ENCODE measurements around the gene PALM2AKAP2.
"Not testable (repeated sequence)": the region's sequence is repeated elsewhere in the genome, so short reads cannot be mapped to it uniquely, and the experiment has no call there.

Gene PALM2AKAP2

DNA sequence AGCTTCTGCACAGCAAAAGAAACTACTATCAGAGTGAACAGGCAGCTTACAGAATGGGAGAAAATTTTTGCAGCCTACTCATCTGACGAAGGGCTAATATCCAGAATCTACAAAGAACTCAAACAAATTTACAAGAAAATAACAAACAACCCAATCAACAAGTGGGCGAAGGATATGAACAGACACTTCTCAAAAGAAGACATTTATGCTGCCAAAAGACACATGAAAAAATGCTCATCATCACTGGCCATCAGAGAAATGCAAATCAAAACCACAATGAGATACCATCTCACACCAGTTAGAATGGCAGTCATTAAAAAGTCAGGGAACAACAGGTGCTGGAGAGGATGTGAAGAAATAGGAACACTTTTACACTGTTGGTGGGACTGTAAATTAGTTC lies 45.4 kb downstream of the PALM2AKAP2 start:
- H3K14ac ChIP-seq (ENCODE audit: low read length); H3K27ac ChIP-seq (replicated peaks; ENCODE audit: low read length); H2BK120ac ChIP-seq (ENCODE audit: low read depth, low read length); H3K18ac ChIP-seq (ENCODE audit: low read length); H3K79me1 ChIP-seq (ENCODE audit: low read depth, low read length); H2AK5ac ChIP-seq (ENCODE audit: low read depth, low read length); H3K23ac ChIP-seq (ENCODE audit: low read depth, low read length, poor library complexity); H3K4ac ChIP-seq (ENCODE audit: low read length); H2BK5ac ChIP-seq (ENCODE audit: low read length); DNase-seq (ENCODE audit: low spot score); H3K4me1 ChIP-seq (ENCODE audit: control insufficient read depth in 2 of 2, insufficient read depth in 1 of 2, low read depth in 1 of 2, low read length in 2 of 2); H2BK12ac ChIP-seq (ENCODE audit: low read length); H3K9ac ChIP-seq (ENCODE audit: low read depth, low read length, poor library complexity); H3K4me2 ChIP-seq (ENCODE audit: insufficient read depth, low read length, poor library complexity, severe bottlenecking); H3K4me3 ChIP-seq (ENCODE audit: low read length in 2 of 2); H2AFZ ChIP-seq (ENCODE audit: low read length); H3K9me3 ChIP-seq (replicated peaks in 1 of 2; ENCODE audit: control insufficient read depth in 2 of 2, insufficient read depth in 1 of 2, low read depth in 1 of 2, low read length in 2 of 2); H4K91ac ChIP-seq (ENCODE audit: low read depth, low read length, poor library complexity); H2BK15ac ChIP-seq (ENCODE audit: low read length); H3K27me3 ChIP-seq (ENCODE audit: control insufficient read depth in 3 of 3, insufficient read depth in 3 of 3, low read depth in 1 of 3, low read length in 3 of 3); H4K8ac ChIP-seq (ENCODE audit: low read depth, low read length); H3K36me3 ChIP-seq (replicated peaks in 1 of 2; ENCODE audit: control insufficient read depth in 2 of 2, insufficient read depth in 2 of 2, low read length in 2 of 2): not testable (repeated sequence)
- no CpG with 5 or more reads among the region's 2 CpGs for WGBS, 2 donors (ENCODE audit: extremely low coverage in 2 of 2, insufficient read length in 2 of 2, insufficient replicate concordance in 1 of 2)

DNA sequence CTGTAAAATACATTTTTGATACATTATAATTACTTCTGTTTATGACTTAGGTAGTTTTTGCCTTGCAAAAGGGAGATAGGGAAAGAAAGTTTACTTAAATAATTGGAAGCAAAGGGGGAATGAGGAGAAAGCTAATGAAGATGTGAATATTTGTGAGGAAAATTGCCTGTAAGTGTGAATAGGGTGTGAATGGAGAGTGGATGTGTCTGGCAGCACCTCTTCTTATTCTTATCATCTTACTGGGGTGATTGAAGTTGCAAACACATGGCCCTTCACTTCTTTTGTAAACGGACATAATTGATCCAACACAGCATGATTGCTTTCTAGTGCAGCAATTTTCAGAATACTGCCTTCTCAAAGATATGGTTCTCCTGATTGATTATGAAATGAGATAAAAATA lies 46.6 kb downstream of the PALM2AKAP2 start:
- H2AK5ac ChIP-seq (ENCODE audit: low read depth, low read length): no peak overlapping the region
- WGBS, 2 donors (ENCODE audit: extremely low coverage in 2 of 2, insufficient read length in 2 of 2, insufficient replicate concordance in 1 of 2): no CpG with 5 or more reads among the region's 1 CpG
- no peak overlapping the region for H2BK120ac ChIP-seq (ENCODE audit: low read depth, low read length)
- no peaks in the 10 kb centered on the region for H3K36me3 ChIP-seq (replicated peaks in 1 of 2; ENCODE audit: control insufficient read depth in 2 of 2, insufficient read depth in 2 of 2, low read length in 2 of 2)
- no peak overlapping the region for H3K23ac ChIP-seq (ENCODE audit: low read depth, low read length, poor library complexity)
- H3K4ac ChIP-seq (ENCODE audit: low read length): no peak overlapping the region
- H3K4me3 ChIP-seq (ENCODE audit: low read length in 2 of 2): no peak overlapping the region
- no peaks in the 10 kb centered on the region for H3K79me1 ChIP-seq (ENCODE audit: low read depth, low read length)
- H3K9ac ChIP-seq (ENCODE audit: low read depth, low read length, poor library complexity): no peak overlapping the region
- H2BK12ac ChIP-seq (ENCODE audit: low read length): no peak overlapping the region
- H3K18ac ChIP-seq (ENCODE audit: low read length): no peak overlapping the region
- H2BK15ac ChIP-seq (ENCODE audit: low read length): no peak overlapping the region
- H2BK5ac ChIP-seq (ENCODE audit: low read length): no peak overlapping the region
- H3K14ac ChIP-seq (ENCODE audit: low read length): no peak overlapping the region
- H2AFZ ChIP-seq (ENCODE audit: low read length): no peak overlapping the region
- H3K27ac ChIP-seq (replicated peaks; ENCODE audit: low read length): no peak overlapping the region
- no peak for DNase-seq (ENCODE audit: low spot score)
- peaks cover 0 to 4% of the 10 kb centered on the region in 2 donors for H3K4me1 ChIP-seq (ENCODE audit: control insufficient read depth in 2 of 2, insufficient read depth in 1 of 2, low read depth in 1 of 2, low read length in 2 of 2)
- peaks cover 0 to 2% (median 0%) of the 10 kb centered on the region in 3 experiments for H3K27me3 ChIP-seq (ENCODE audit: control insufficient read depth in 3 of 3, insufficient read depth in 3 of 3, low read depth in 1 of 3, low read length in 3 of 3)
- H4K8ac ChIP-seq (ENCODE audit: low read depth, low read length): no peak overlapping the region
- H3K9me3 ChIP-seq (replicated peaks in 1 of 2; ENCODE audit: control insufficient read depth in 2 of 2, insufficient read depth in 1 of 2, low read depth in 1 of 2, low read length in 2 of 2): no peaks in the 10 kb centered on the region
- H4K91ac ChIP-seq (ENCODE audit: low read depth, low read length, poor library complexity): no peak overlapping the region
- no peak overlapping the region for H3K4me2 ChIP-seq (ENCODE audit: insufficient read depth, low read length, poor library complexity, severe bottlenecking)

DNA sequence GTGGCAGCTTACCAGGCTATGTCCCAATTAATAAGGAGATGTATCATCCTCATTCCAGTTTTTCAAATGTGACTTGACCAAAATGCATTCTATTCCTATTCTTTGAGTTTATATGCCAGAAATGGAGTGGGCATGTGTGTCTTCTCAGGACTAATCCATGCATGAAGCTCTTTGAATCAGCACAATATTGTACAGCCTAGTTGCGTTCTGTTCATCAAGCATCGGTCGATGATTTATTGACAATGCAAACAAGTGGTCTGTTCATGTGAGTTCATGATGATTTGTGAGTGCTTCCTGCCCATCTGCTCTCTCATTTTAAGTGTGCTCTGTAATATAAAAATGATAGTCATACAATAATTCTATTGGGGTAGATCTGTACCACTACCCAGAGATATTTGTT lies 48.3 kb downstream of the PALM2AKAP2 start:
- Histone ChIP-seq H2AFZ (ENCODE audit: low read length) (no peak overlapping the region), H3K14ac (ENCODE audit: low read length) (no peak overlapping the region), H3K79me1 (ENCODE audit: low read depth, low read length) (no peaks in the 10 kb centered on the region), H4K8ac (ENCODE audit: low read depth, low read length) (no peak overlapping the region), H3K4ac (ENCODE audit: low read length) (no peak overlapping the region), H3K27ac (replicated peaks; ENCODE audit: low read length) (no peak overlapping the region), H2BK5ac (ENCODE audit: low read length) (no peak overlapping the region), H4K91ac (ENCODE audit: low read depth, low read length, poor library complexity) (no peak overlapping the region), H2BK12ac (ENCODE audit: low read length) (no peak overlapping the region), H3K4me1 (ENCODE audit: control insufficient read depth in 2 of 2, insufficient read depth in 1 of 2, low read depth in 1 of 2, low read length in 2 of 2) (peaks cover 0 to 4% of the 10 kb centered on the region in 2 donors), H2BK120ac (ENCODE audit: low read depth, low read length) (no peak overlapping the region), H3K18ac (ENCODE audit: low read length) (no peak overlapping the region), H3K9me3 (replicated peaks in 1 of 2; ENCODE audit: control insufficient read depth in 2 of 2, insufficient read depth in 1 of 2, low read depth in 1 of 2, low read length in 2 of 2) (no peaks in the 10 kb centered on the region), H2BK15ac (ENCODE audit: low read length) (no peak overlapping the region), H2AK5ac (ENCODE audit: low read depth, low read length) (no peak overlapping the region), H3K36me3 (replicated peaks in 1 of 2; ENCODE audit: control insufficient read depth in 2 of 2, insufficient read depth in 2 of 2, low read length in 2 of 2) (no peaks in the 10 kb centered on the region), H3K27me3 (ENCODE audit: control insufficient read depth in 3 of 3, insufficient read depth in 3 of 3, low read depth in 1 of 3, low read length in 3 of 3) (peaks cover 0 to 2% (median 0%) of the 10 kb centered on the region in 3 experiments), H3K9ac (ENCODE audit: low read depth, low read length, poor library complexity) (no peak overlapping the region), H3K23ac (ENCODE audit: low read depth, low read length, poor library complexity) (no peak overlapping the region), H3K4me2 (ENCODE audit: insufficient read depth, low read length, poor library complexity, severe bottlenecking) (no peak overlapping the region), H3K4me3 (ENCODE audit: low read length in 2 of 2) (no peak overlapping the region)
- DNase-seq (ENCODE audit: low spot score): no peak
- WGBS, 2 donors (ENCODE audit: extremely low coverage in 2 of 2, insufficient read length in 2 of 2, insufficient replicate concordance in 1 of 2): no CpG with 5 or more reads among the region's 3 CpGs
